Stimulated activated naive CD4-positive, alpha-beta T cell treated with Interleukin-2 at 50 U/mL for 16 hours (primary cell): ENCODE data around the gene LRG1.
"Not testable (repeated sequence)": the region's sequence is repeated elsewhere in the genome, so short reads cannot be mapped to it uniquely, and the experiment has no call there.

ENCODE experiments used
- DNase-seq: peaks from one replicate; lab custom pipeline; 2025; lab: John Stamatoyannopoulos, UW

LRG1 gene

GRCh38 chr19:4553092-4553695 is 13.4 kb upstream of the LRG1 start:
- DNase-seq = no peak

DNA sequence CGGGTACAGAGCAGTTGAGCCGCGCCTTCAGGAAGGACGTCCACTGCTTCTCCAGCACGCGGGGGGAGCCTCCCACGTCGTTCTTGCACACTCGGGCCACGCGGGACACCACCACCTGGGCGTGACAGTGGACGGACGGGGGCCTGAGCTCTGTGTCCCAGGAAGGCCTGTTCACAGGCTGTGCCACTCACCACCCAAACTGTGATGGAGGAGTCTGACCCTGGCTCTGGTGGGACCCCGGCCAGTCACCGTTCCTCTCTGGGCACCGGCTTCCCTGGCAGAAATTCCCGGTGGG is 12.6 kb upstream of the LRG1 start:
- DNase-seq = no peak

DNA sequence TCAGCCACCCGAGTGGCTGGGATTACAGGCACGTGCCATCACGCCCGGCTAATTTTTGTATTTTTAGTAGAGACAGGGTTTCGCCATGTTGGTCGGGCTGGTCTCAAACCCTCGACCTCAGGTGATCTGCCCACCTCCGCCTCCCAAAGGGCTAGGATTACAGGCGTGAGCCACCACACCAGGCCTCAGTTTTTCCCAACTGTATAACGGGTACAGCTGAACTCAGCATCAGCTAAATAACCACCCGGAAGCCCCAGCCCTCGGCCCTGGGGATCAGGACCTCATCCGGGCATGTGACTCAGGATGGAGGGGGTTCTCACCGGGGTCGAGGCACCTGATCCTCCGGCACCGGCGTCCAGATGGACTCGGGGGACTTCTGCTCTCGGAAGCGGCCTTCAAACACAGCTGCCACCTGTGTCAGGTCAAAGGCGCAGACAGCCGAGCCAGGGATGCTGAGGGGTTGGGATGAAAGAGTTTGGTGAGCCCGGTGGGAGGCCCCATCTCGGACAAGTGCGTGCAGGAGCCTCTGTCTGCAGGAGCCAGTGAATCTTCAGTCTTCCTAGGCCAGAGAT is 10.7 kb upstream of the LRG1 start:
- no peak for DNase-seq

GRCh38 chr19:4550018-4550417 is 10.2 kb upstream of the LRG1 start:
- DNase-seq = no peak

DNA sequence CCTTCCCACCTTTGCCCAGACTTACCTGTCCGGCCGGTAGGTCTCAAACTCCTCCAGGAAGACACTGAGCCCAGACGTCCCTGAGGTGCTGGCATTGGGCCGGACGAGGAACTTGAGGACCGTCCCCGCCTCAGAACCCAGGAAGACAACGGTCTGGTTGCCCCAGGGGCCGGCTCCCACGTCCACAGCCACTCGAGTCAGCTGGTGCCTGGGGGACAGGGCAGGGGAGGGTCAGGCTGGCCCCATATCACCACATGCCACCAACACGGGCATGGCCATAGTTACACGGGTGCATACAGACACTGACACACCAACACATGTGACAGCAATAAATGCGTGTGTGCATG is 8.4 kb upstream of the LRG1 start:
- no peak for DNase-seq

- DNase-seq = no peak
These were observed 7.7 kb upstream of the LRG1 start for GRCh38 chr19:4547303-4548237.

GRCh38 chr19:4543842-4544647 is 4.2 kb upstream of the LRG1 start:
- no peak for DNase-seq

DNA sequence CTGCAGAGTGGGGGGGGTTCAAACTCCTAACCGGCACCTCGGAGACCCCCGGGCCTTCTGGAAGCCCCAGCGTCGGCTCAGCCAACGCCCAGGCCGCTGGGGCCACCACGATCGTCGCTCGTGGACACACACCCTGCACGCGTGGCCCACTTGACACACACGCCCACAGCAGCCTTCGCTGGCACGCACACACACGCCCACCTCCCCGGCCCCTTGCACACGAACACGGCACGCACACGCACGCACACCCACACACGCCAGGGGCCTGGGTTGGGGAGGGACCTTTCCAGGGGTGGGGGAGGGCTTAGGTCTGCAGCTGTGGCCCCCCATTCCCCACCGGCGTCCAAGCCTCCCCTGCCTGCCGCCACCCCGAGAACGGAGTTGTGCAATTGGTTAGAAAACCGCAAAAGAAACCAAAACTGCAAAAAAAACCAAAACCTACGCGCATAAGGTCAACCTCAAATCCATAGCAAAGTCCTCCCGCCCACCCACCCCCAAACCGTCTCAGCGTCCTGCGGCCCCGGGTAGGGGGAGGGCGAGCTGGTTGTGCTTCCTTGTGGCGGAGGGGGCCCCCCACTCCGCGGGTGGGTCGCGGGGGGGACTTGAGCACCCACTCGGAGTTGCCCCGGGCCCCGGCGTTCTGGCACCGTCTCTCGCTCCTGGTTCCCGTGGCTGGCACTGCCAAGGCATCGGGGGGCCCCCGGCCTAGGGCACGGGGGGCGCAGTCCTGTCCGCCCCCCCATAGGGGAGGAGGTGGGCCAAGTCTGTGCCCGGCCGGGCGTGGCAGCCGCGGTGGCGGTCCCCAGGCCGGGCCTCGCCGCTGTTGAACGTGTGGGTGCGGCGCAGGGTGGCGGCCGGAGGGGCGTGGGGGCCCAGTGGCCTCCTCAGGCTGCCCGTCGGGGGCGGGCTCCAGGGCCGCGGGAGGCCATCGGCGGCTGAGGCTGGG is 3.3 kb upstream of the LRG1 start:
- no peak for DNase-seq

GRCh38 chr19:4541806-4542145 is 1.9 kb upstream of the LRG1 start:
- not testable (repeated sequence) for DNase-seq

DNA sequence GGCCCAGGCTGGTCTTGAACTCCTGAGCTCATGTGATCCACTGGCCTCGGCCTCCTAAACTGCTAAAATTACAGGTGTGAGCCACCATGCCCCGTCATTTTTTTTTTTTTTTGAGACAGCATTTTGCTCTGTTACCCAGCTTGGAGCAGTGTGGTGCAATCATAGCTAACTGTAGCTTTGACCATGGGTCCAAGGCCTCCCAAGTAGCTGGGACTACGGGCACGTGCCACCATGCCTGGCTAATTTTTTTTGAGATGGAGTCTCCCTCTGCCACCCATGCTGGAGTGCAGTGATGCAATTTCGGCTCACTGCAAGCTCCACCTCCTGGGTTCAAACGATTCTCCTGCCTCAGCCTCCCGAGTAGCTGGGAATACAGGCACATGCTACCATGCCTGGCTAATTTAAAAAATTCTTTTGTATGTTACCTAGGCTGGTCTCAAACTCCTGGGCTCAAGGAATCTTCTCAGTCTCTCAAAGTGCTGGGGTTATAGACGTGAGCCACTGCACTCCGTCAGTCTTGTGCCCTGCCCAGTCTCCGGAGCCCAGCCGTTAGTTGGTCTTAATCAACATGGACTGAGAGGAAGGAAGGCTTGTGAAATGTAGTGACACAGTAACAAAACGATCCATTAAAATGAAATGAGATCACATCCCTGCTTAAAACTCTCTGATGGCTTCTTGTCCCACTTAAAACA is 1.4 kb upstream of the LRG1 start:
- DNase-seq = no peak

DNA sequence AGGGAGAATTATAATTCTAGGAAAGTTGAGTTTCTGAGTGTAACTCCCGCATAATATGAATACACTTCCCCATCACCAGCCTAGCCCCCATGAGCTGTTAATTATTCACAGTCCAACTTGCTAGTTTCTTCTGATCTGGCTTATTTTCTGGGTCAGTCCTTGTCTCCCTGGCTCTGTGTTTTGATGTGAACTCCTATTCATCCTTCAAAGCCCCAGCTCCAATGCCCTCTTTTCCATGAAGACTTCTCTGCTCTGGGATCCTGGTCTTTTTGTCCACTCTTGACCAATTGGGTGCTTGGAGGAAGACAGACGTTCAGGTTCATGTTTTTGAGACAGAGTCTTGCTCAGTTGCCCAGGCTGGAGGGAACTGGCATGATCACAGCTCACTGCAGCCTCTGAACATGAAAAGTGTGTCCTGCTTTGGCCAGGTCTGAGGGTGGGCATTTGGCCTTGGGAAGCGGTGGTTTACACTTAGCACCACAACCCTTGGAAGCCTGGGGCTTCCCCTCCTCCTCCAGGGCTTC is 605 bp downstream of the LRG1 start:
- DNase-seq = no peak

- no peak for DNase-seq
These were observed 1.3 kb downstream of the LRG1 start for GRCh38 chr19:4538601-4538954.

DNA sequence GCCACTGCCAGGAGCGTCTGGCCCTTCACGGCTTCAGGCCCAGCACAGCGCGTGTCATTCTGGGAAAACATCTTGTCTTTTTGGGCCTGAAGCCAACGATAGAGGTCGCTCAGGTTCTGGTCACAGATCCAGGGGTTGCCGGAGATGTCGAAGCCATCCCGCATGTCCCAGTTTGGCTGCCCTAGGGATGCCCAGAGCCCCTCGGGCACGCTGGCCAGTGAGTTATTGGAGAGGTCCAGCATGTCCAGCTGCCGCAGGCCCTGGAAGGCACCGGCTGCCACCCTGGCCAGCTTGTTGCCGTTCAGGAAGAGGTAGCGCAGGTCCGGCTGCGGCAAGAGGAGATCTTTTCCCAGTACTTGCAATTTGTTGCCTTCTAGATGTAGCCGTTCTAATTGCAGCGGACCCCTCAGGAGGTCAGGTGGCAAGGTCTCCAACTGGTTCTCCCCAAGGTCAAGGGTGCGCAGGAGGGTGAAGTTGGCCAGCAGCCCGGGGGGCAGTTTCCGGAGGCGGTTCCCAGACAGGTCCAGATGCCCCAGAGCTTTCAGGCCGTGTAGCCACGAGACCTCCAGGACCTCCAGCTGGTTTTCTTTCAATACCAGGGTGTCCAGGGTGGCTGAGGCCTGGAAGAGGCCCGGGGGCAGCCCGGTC is 1.8 kb downstream of the LRG1 start:
- no peak for DNase-seq

GRCh38 chr19:4536798-4537197 is 3.0 kb downstream of the LRG1 start:
- DNase-seq = no peak

DNA sequence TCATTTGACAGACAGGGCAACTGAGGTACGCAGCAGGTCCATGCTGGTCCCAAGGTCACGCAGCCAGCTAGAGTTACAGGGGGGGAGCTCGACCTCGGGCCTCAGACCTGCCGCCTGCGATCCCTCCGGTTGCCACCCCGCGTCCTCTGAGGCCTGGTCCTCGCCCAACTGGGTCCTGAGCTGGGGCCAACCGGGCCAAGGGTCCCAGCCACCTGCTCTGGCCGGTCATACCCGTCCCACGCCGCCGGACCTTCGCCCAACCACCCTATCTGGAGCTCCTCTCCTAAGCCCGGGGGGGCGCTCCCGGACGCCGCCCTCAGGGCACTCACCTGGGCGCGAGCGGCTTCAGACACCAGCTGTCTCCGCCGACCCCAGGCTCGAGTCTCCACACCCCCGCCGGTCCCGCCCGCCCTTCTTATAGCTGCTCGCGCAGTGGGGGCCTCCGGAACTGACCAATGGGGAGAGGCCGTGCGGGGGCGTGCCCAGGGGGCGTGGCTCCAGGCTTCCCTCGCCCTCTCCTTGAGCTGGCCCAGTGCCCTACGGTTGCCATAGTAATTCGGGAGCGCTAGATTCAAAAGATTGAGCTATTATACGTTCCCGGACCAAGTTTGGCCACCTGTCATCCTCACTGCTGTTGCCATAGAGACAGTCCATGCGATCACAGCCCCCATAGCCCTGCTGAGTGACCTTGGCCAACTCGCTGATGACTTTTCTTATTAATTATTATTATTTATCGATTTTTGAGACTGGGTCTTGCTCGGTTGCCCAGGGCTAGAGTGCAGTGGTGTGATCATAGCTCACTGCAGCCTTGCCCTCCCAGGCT is 4.8 kb downstream of the LRG1 start, which contains the start of gene PLIN5:
Gene PLIN5 (minus strand): TSS at position 389 of the 823 bp plus-strand sequence. CDS start 1,150 bp downstream, outside the sequence.
- DNase-seq = no peak

- DNase-seq = no peak
These were observed 5.9 kb downstream of the LRG1 start for GRCh38 chr19:4533835-4534424.

GRCh38 chr19:4533334-4533733 is 6.5 kb downstream of the LRG1 start:
- no peak for DNase-seq

DNA sequence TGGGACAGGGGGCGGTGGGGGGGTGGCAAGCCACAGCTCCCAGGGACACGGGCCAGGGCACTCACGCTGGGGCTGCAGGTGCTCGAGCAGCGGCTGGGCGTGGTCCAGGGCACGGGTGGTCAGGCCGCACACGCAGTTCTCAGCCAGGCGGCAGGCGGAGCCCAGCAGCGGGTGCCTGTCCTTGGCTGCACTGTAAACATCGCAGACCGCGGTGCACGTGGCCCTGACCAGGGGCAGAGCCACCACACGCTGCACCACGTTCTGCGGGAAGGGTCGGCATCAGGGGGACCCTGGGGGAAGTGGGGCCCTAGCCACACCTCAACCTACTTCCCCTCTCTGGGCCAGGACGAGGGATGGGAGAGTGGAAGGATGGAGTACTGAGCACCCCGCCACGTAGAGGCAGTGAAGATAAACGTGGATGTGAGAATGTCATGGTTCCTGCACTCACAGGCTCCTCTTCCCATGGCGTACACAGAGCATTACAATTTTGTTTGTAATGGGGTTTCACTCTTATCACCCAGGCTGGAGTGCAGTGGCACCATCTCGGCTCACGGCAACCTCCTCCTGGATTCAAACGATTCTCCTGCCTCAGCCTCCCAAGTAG is 8.2 kb downstream of the LRG1 start:
- DNase-seq = no peak
